ENCODE data around the gene FYCO1. TPM values are rescaled to one million over a fixed set of nuclear protein-coding genes. Genes with fewer than 3 reads are reported as not detected.

FYCO1 gene
- polyA plus RNA-seq, 1 donor (not counting 4 experiments of a cell fraction or from before 2014, with no cell fraction given): 6.1 TPM

DNA sequence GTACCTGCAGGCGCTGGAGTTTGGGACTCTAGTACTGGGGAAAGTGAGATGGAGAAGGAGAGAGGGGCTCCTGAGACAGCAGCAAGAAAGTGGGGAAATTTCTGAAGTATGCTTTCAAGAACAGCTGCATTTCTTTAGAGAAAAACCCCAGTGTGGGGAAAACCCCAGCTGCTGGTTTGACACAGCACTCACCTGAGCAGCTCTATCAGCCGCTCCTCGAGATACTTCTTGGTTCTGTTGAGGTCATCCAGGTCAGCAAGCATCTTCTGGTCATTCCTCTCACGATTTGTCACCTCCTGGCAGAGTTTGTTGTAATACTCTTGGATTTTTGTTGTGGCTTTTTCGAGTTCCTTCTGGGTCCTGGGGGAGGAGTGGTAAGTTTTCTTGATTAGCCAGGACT lies 33.6 kb downstream of the FYCO1 start:
- Histone ChIP-seq H3K4me1 (ENCODE audit: control insufficient read depth, extremely low read depth, insufficient read depth, low read length) (peaks cover 5% of the 10 kb centered on the region), H3K79me2 (ENCODE audit: control insufficient read depth, insufficient read depth, low read length) (no peaks in the 10 kb centered on the region), H3K9me1 (ENCODE audit: control insufficient read depth, extremely low read depth, insufficient read depth, low read length) (no peaks in the 10 kb centered on the region), H3K9me3 (ENCODE audit: control insufficient read depth, low read depth, low read length) (no peaks in the 10 kb centered on the region), H3K27ac (ENCODE audit: control insufficient read depth, insufficient read depth, low read length) (no peak overlapping the region), H3K4me2 (ENCODE audit: control insufficient read depth, extremely low read depth, insufficient read depth, low read depth, low read length) (no peak overlapping the region), H3K27me3 (ENCODE audit: control insufficient read depth, extremely low read depth, insufficient read depth, low read length) (no peaks in the 10 kb centered on the region), H4K20me1 (ENCODE audit: control insufficient read depth, extremely low read depth, insufficient read depth, low read length) (no peaks in the 10 kb centered on the region), H3K36me3 (ENCODE audit: control insufficient read depth in 2 of 2, extremely low read depth in 1 of 2, insufficient read depth in 2 of 2, low read length in 2 of 2) (peaks cover 41 to 44% of the 10 kb centered on the region in 2 experiments), H3K9ac (ENCODE audit: control insufficient read depth, extremely low read depth, insufficient read depth, low read length) (no peak overlapping the region), H2AFZ (ENCODE audit: control insufficient read depth, low read length) (no peak overlapping the region), H3K4me3 (ENCODE audit: control insufficient read depth in 2 of 3, extremely low read depth in 1 of 3, insufficient read depth in 2 of 3, low read depth in 1 of 3, low read length in 3 of 3) (no peak overlapping the region)
- dilution Hi-C loops (cut with MboI; ENCODE audit: extremely low pct_ligation_motif_present, low sequenced_read_pairs): no loop called here
- TF ChIP-seq EZH2 (IDR thresholded peaks at IDR 0.05; ENCODE audit: low read length) (no peak), CTCF (optimal IDR thresholded peaks at IDR 0.05 in 1 of 3, IDR thresholded peaks at IDR 0.05 in 1 of 3, conservative IDR thresholded peaks at IDR 0.05 in 1 of 3; ENCODE audit: extremely low read depth in 1 of 3, insufficient read depth in 2 of 3, low read length in 3 of 3) (no peak)
- no peak for DNase-seq (ENCODE audit: low read depth, low spot score)
- FAIRE-seq: no peak

- H3K27me3 ChIP-seq (ENCODE audit: control insufficient read depth, extremely low read depth, insufficient read depth, low read length): no peaks in the 10 kb centered on the region
- no peak overlapping the region for H3K9ac ChIP-seq (ENCODE audit: control insufficient read depth, extremely low read depth, insufficient read depth, low read length)
- H2AFZ ChIP-seq (ENCODE audit: control insufficient read depth, low read length): no peak overlapping the region
- H3K79me2 ChIP-seq (ENCODE audit: control insufficient read depth, insufficient read depth, low read length): no peaks in the 10 kb centered on the region
- H3K9me3 ChIP-seq (ENCODE audit: control insufficient read depth, low read depth, low read length): no peaks in the 10 kb centered on the region
- no peaks in the 10 kb centered on the region for H3K9me1 ChIP-seq (ENCODE audit: control insufficient read depth, extremely low read depth, insufficient read depth, low read length)
- no peaks in the 10 kb centered on the region for H4K20me1 ChIP-seq (ENCODE audit: control insufficient read depth, extremely low read depth, insufficient read depth, low read length)
- H3K27ac ChIP-seq (ENCODE audit: control insufficient read depth, insufficient read depth, low read length): no peak overlapping the region
- H3K4me2 ChIP-seq (ENCODE audit: control insufficient read depth, extremely low read depth, insufficient read depth, low read depth, low read length): no peak overlapping the region
- TF ChIP-seq CTCF (optimal IDR thresholded peaks at IDR 0.05 in 1 of 3, IDR thresholded peaks at IDR 0.05 in 1 of 3, conservative IDR thresholded peaks at IDR 0.05 in 1 of 3; ENCODE audit: extremely low read depth in 1 of 3, insufficient read depth in 2 of 3, low read length in 3 of 3): no peak
- no peak for TF ChIP-seq EZH2 (IDR thresholded peaks at IDR 0.05; ENCODE audit: low read length)
- H3K4me3 ChIP-seq (ENCODE audit: control insufficient read depth in 2 of 3, extremely low read depth in 1 of 3, insufficient read depth in 2 of 3, low read depth in 1 of 3, low read length in 3 of 3): no peak overlapping the region
- FAIRE-seq (no peak), DNase-seq (ENCODE audit: low read depth, low spot score) (no peak)
- dilution Hi-C loops (cut with MboI; ENCODE audit: extremely low pct_ligation_motif_present, low sequenced_read_pairs): no loop called here
- H3K4me1 ChIP-seq (ENCODE audit: control insufficient read depth, extremely low read depth, insufficient read depth, low read length): peaks cover 8% of the 10 kb centered on the region
- H3K36me3 ChIP-seq (ENCODE audit: control insufficient read depth in 2 of 2, extremely low read depth in 1 of 2, insufficient read depth in 2 of 2, low read length in 2 of 2): peaks cover 35 to 45% of the 10 kb centered on the region in 2 experiments
These were observed 35.3 kb downstream of the FYCO1 start for GRCh38 chr3:45960289-45960688.
